ENCODE measurements around the gene DGLUCY. TPM values are rescaled to one million over a fixed set of nuclear protein-coding genes. Genes with fewer than 3 reads are reported as not detected.

Gene DGLUCY
- total RNA-seq, 1 experiment from 2014 or later = 67.0 TPM

DNA sequence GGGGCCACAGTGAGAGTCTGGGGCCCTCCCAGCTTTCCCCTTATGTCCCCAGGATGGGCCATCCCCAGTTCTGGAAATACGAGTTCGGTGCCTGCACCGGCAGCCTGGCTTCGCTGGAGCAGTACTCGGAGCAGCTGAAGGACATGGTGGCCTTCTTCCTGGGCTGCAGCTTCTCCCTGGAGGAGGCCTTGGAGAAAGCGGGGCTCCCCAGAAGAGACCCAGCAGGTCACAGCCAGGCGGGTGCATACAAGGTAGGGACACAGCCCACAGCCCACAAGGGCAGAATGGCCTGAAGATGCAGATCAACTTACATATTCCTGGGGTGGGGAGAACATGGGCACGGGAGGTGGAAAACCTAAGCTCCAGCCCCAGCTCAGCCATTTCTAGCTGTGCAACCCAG lies 56.1 kb downstream of the DGLUCY start:
- H3K4me1 ChIP-seq (ENCODE audit: control insufficient read depth in 1 of 2, insufficient read depth in 2 of 2, low read length in 2 of 2) = no peaks in the 10 kb centered on the region
- H3K9me3 ChIP-seq (ENCODE audit: control insufficient read depth in 1 of 2, insufficient read depth in 1 of 2, low read depth in 1 of 2, low read length in 2 of 2) = no peaks in the 10 kb centered on the region
- no TSS peak for BruUV-seq (replicated peaks)
- H3K4me3 ChIP-seq (replicated peaks in 1 of 2; ENCODE audit: low read depth in 1 of 2, low read length in 2 of 2) = no peak overlapping the region
- no peak overlapping the region for H2AFZ ChIP-seq (ENCODE audit: low read depth, low read length, poor library complexity, severe bottlenecking)
- intact Hi-C loops (cut with micrococcal nuclease) = no loop called here
- H3K79me2 ChIP-seq (ENCODE audit: insufficient read depth, low read length) = no peaks in the 10 kb centered on the region
- no peaks in the 10 kb centered on the region for H3K9me2 ChIP-seq (ENCODE audit: insufficient read depth)
- H3K36me3 ChIP-seq (ENCODE audit: control insufficient read depth in 1 of 2, insufficient read depth in 2 of 2, low read length in 2 of 2) = peaks cover 14 to 19% of the 10 kb centered on the region in 2 experiments; a peak in 3 of 4 replicates
- CTCF ChIA-PET = no interaction called here
- RAD21 ChIA-PET (ENCODE audit: low non-redundant PET in 1 of 2, low total read pairs in 2 of 2, uncharacterized antibody in 2 of 2, unreplicated experiment in 2 of 2) = no interaction called here
- no peaks in the 10 kb centered on the region for H4K20me1 ChIP-seq (ENCODE audit: insufficient read depth)
- no peak overlapping the region for H3K27ac ChIP-seq (ENCODE audit: low read depth, low read length)
- ATAC-seq = no peak
- no peak overlapping the region for H3K4me2 ChIP-seq (ENCODE audit: low read length)
- H3K27me3 ChIP-seq (ENCODE audit: insufficient read depth, low read length) = no peaks in the 10 kb centered on the region
- no peak overlapping the region for H3K9ac ChIP-seq (ENCODE audit: low read length)
- POLR2A ChIA-PET = interaction anchor here (0.7 kb wide), 1 partner anchor 187 kb away, joined by 4 read pairs; no protein-coding TSS in a partner anchor
- DNase-seq (ENCODE audit: low read depth, low spot score) = no peak
- TF ChIP-seq POLR2AphosphoS5 (IDR thresholded peaks at IDR 0.05; ENCODE audit: low read depth, low read length) (no peak), ZFX (IDR thresholded peaks at IDR 0.05) (no peak)

GRCh38 chr14:91170504-91171121 lies 56.7 kb downstream of the DGLUCY start:
- Histone ChIP-seq H4K20me1 (ENCODE audit: insufficient read depth) (no peaks in the 10 kb centered on the region), H3K9me2 (ENCODE audit: insufficient read depth) (no peaks in the 10 kb centered on the region), H3K4me3 (replicated peaks in 1 of 2; ENCODE audit: low read depth in 1 of 2, low read length in 2 of 2) (no peak overlapping the region), H3K9me3 (ENCODE audit: control insufficient read depth in 1 of 2, insufficient read depth in 1 of 2, low read depth in 1 of 2, low read length in 2 of 2) (no peaks in the 10 kb centered on the region), H3K79me2 (ENCODE audit: insufficient read depth, low read length) (no peaks in the 10 kb centered on the region), H3K4me1 (ENCODE audit: control insufficient read depth in 1 of 2, insufficient read depth in 2 of 2, low read length in 2 of 2) (no peaks in the 10 kb centered on the region), H3K27me3 (ENCODE audit: insufficient read depth, low read length) (no peaks in the 10 kb centered on the region), H2AFZ (ENCODE audit: low read depth, low read length, poor library complexity, severe bottlenecking) (no peak overlapping the region), H3K9ac (ENCODE audit: low read length) (no peak overlapping the region), H3K4me2 (ENCODE audit: low read length) (no peak overlapping the region), H3K27ac (ENCODE audit: low read depth, low read length) (no peak overlapping the region), H3K36me3 (ENCODE audit: control insufficient read depth in 1 of 2, insufficient read depth in 2 of 2, low read length in 2 of 2) (peaks cover 14 to 19% of the 10 kb centered on the region in 2 experiments; a peak in 2 of 4 replicates)
- BruUV-seq (replicated peaks) = no TSS peak
- DNase-seq (ENCODE audit: low read depth, low spot score) (no peak), ATAC-seq (no peak)
- intact Hi-C loops (cut with micrococcal nuclease) = no loop called here
- POLR2A ChIA-PET = no interaction called here
- CTCF ChIA-PET = interaction anchor here (3.9 kb wide), 1 partner anchor 268 kb away, joined by 54 read pairs; no protein-coding TSS in a partner anchor
- TF ChIP-seq RAD21 (IDR thresholded peaks at IDR 0.05; ENCODE audit: low read depth) (no peak), MAX (IDR thresholded peaks at IDR 0.05) (no peak)
- RAD21 ChIA-PET (ENCODE audit: low non-redundant PET in 1 of 2, low total read pairs in 2 of 2, uncharacterized antibody in 2 of 2, unreplicated experiment in 2 of 2) = no interaction called here
